ENCODE results near the gene KLK8.
"Not testable (repeated sequence)": the region's sequence is repeated elsewhere in the genome, so short reads cannot be mapped to it uniquely, and the experiment has no call there.

The KLK8 gene

DNA sequence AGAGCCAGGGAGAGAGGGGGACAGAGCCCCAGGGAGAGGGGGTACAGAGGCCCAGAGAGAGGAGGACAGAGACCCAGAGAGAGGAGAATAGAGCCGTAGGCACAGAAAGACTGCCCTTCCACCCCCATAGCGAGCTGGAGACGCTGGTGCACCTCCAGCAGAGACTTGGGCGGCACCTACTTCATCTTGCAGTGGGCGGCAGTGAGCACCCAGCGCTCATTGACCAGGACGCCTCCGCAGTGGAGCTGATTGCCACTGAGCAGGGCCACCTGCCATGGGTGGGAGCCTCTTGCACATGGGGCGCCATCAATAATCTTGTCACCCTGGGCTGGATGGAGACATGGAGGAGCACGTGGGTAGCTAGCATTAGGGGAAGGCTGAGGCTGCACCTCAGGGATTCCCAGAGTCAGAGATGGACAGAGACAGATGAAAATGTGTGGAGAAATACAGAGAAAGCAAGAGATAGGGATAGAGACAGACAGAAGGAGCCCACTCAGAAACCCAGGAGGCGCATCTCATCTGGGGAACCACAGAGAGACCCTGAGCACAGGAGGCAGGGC is 19.7 kb downstream of the KLK8 start:
- Histone ChIP-seq H3K27ac (ENCODE audit: low read length) (no peak overlapping the region), H3K9me3 (ENCODE audit: insufficient read depth, low read depth, low read length) (peaks cover 5% of the 10 kb centered on the region; the same call in 1 of the 2 replicates), H3K9ac (ENCODE audit: low read depth, low read length) (no peak overlapping the region), H3K4me1 (ENCODE audit: insufficient read depth, low read length) (no peaks in the 10 kb centered on the region), H3K36me3 (ENCODE audit: insufficient read depth, low read depth, low read length) (no peaks in the 10 kb centered on the region), H3K4me3 (ENCODE audit: low read length) (no peak overlapping the region), H3K27me3 (ENCODE audit: insufficient read depth, low read length) (peaks cover 7% of the 10 kb centered on the region; the same call in 1 of the 2 replicates)

DNA sequence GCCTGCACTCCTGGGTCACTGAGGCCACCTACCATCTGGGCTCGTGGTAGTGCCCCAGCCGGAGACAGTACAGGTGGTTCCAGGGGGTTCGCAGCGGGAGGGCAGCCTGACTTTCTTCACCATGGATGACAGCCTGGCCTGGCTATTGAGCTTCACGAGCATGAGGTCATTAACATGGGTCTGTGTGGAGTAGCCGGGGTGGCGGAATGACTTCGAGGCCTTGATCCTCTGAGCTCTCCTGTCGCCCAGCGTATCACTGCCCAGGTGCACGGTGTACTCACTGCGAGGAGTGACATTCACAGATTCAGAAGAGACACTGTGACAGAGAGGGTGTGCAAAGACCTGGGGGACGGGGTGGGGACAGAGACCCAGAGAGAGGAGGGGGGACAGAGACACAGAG is 21.2 kb downstream of the KLK8 start:
- H3K27ac ChIP-seq (ENCODE audit: low read length), result no peak overlapping the region
- H3K9me3 ChIP-seq (ENCODE audit: insufficient read depth, low read depth, low read length), result peaks cover 5% of the 10 kb centered on the region; the same call in 1 of the 2 replicates
- H3K27me3 ChIP-seq (ENCODE audit: insufficient read depth, low read length), result peaks cover 7% of the 10 kb centered on the region; the same call in 1 of the 2 replicates
- H3K4me1 ChIP-seq (ENCODE audit: insufficient read depth, low read length), result no peaks in the 10 kb centered on the region
- no peak overlapping the region for H3K4me3 ChIP-seq (ENCODE audit: low read length)
- H3K36me3 ChIP-seq (ENCODE audit: insufficient read depth, low read depth, low read length), result no peaks in the 10 kb centered on the region
- no peak overlapping the region for H3K9ac ChIP-seq (ENCODE audit: low read depth, low read length)

GRCh38 chr19:50979758-50980157 is 21.6 kb downstream of the KLK8 start:
- no peaks in the 10 kb centered on the region for H3K36me3 ChIP-seq (ENCODE audit: insufficient read depth, low read depth, low read length)
- no peak overlapping the region for H3K9ac ChIP-seq (ENCODE audit: low read depth, low read length)
- H3K9me3 ChIP-seq (ENCODE audit: insufficient read depth, low read depth, low read length), result peaks cover 5% of the 10 kb centered on the region; the same call in 1 of the 2 replicates
- H3K27me3 ChIP-seq (ENCODE audit: insufficient read depth, low read length), result peaks cover 7% of the 10 kb centered on the region; the same call in 1 of the 2 replicates
- H3K4me3 ChIP-seq (ENCODE audit: low read length), result no peak overlapping the region
- no peak overlapping the region for H3K27ac ChIP-seq (ENCODE audit: low read length)
- H3K4me1 ChIP-seq (ENCODE audit: insufficient read depth, low read length), result no peaks in the 10 kb centered on the region

GRCh38 chr19:50978772-50979390 is 22.5 kb downstream of the KLK8 start:
- no peak overlapping the region for H3K9ac ChIP-seq (ENCODE audit: low read depth, low read length)
- peaks cover 5% of the 10 kb centered on the region; the same call in 1 of the 2 replicates for H3K9me3 ChIP-seq (ENCODE audit: insufficient read depth, low read depth, low read length)
- H3K27ac ChIP-seq (ENCODE audit: low read length), result no peak overlapping the region
- H3K27me3 ChIP-seq (ENCODE audit: insufficient read depth, low read length), result peaks cover 4% of the 10 kb centered on the region; the same call in 1 of the 2 replicates
- H3K36me3 ChIP-seq (ENCODE audit: insufficient read depth, low read depth, low read length), result no peaks in the 10 kb centered on the region
- H3K4me1 ChIP-seq (ENCODE audit: insufficient read depth, low read length), result no peaks in the 10 kb centered on the region
- H3K4me3 ChIP-seq (ENCODE audit: low read length), result no peak overlapping the region

DNA sequence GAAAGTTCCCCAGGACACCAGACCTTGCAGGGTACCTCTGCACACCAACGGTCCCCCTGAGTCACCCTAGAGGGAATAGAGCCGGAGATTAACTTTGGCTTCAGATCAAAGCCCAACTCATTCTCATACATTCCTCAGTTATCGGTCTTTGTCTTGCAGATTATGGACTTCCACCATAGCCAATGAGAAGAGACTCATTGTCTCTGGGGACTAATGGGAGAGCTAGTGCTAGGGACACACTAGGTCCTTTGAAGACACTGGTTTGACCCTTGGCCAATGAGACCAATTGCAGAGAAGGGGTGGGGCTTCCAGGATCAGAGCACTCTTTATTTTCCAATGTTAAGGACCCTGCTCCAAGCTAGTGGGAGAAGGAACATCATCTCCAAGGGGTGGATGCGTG is 23.8 kb downstream of the KLK8 start:
- Histone ChIP-seq H3K9ac (ENCODE audit: low read depth, low read length) (no peak overlapping the region), H3K4me3 (ENCODE audit: low read length) (no peak overlapping the region), H3K4me1 (ENCODE audit: insufficient read depth, low read length) (no peaks in the 10 kb centered on the region), H3K36me3 (ENCODE audit: insufficient read depth, low read depth, low read length) (no peaks in the 10 kb centered on the region), H3K27me3 (ENCODE audit: insufficient read depth, low read length) (no peaks in the 10 kb centered on the region), H3K9me3 (ENCODE audit: insufficient read depth, low read depth, low read length) (peaks cover 5% of the 10 kb centered on the region; the same call in 1 of the 2 replicates), H3K27ac (ENCODE audit: low read length) (no peak overlapping the region)

DNA sequence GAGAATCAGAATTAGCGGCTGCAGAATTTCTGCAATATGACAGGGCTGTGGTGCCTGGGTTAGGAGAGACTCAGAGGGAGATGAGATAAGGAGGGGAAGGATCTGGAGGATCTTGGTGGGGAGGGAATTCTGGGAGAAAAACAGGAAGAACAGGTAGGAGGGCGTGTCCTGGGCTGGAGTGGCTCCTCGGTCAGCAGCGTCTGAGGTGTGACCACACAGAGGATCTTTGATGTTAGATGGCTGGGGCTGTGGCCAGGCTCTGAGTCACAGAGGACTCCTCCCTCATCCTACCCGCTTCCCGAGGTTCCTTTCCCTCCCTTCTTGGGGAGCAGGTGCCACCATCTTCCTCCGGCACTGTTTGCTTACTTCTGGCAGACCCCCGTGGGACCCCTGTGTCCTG is 25.6 kb downstream of the KLK8 start:
- Histone ChIP-seq H3K9ac (ENCODE audit: low read depth, low read length) (no peak overlapping the region), H3K4me3 (ENCODE audit: low read length) (no peak overlapping the region), H3K27me3 (ENCODE audit: insufficient read depth, low read length) (no peaks in the 10 kb centered on the region), H3K36me3 (ENCODE audit: insufficient read depth, low read depth, low read length) (no peaks in the 10 kb centered on the region), H3K4me1 (ENCODE audit: insufficient read depth, low read length) (no peaks in the 10 kb centered on the region), H3K9me3 (ENCODE audit: insufficient read depth, low read depth, low read length) (peaks cover 5% of the 10 kb centered on the region; the same call in 1 of the 2 replicates), H3K27ac (ENCODE audit: low read length) (no peak overlapping the region)

DNA sequence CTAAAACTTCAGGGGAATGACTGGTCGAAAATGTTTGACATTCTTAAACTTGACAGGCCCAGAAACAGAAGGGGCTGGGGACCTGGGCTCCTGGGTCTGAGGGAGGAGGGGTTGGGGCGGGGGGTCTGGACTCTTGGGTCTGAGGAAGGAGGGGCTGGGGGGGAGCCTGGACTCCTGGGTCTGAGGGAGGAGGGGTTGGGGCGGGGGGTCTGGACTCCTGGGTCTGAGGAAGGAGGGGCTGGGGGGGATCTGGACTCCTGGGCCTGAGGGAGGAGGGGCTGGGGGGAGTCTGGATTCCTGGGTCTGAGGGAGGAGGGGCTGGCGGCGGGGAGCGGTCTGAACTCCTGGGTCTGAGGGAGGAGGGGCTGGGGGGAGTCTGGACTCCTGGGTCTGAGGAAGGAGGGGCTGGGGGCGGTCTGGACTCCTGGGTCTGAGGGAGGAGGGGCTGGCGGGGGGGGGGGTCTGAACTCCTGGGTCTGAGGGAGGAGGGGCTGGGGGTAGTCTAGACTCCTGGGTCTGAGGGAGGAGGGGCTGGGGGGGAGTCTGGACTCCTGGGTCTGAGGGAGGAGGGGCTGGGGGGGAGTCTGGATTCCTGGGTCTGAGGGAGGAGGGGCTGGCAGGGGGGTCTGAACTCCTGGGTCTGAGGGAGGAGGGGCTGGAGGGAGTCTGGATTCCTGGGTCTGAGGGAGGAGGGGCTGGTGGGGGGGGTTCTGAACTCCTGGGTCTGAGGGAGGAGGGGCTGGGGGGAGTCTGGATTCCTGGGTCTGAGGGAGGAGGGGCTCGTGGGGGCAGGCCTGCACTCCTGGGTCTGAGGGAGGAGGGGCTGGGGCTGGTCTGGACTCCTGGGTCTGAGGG is 26.5 kb downstream of the KLK8 start:
- no peak overlapping the region for H3K4me3 ChIP-seq (ENCODE audit: low read length)

GRCh38 chr19:50972795-50973376 is 28.5 kb downstream of the KLK8 start:
- peaks cover 5% of the 10 kb centered on the region; the same call in 1 of the 2 replicates for H3K9me3 ChIP-seq (ENCODE audit: insufficient read depth, low read depth, low read length)
- H3K4me1 ChIP-seq (ENCODE audit: insufficient read depth, low read length), result no peaks in the 10 kb centered on the region
- H3K36me3 ChIP-seq (ENCODE audit: insufficient read depth, low read depth, low read length), result no peaks in the 10 kb centered on the region
- no peaks in the 10 kb centered on the region for H3K27me3 ChIP-seq (ENCODE audit: insufficient read depth, low read length)
- H3K27ac ChIP-seq (ENCODE audit: low read length), result no peak overlapping the region
- H3K4me3 ChIP-seq (ENCODE audit: low read length), result no peak overlapping the region
- H3K9ac ChIP-seq (ENCODE audit: low read depth, low read length), result no peak overlapping the region

More for the DNA sequence above, 26.5 kb downstream of the KLK8 start:
- no peaks in the 10 kb centered on the region for H3K36me3 ChIP-seq (ENCODE audit: insufficient read depth, low read depth, low read length)
- no peaks in the 10 kb centered on the region for H3K4me1 ChIP-seq (ENCODE audit: insufficient read depth, low read length)
- H3K27me3 ChIP-seq (ENCODE audit: insufficient read depth, low read length), result no peaks in the 10 kb centered on the region
- no peak overlapping the region for H3K27ac ChIP-seq (ENCODE audit: low read length)
- no peak overlapping the region for H3K9ac ChIP-seq (ENCODE audit: low read depth, low read length)
- H3K9me3 ChIP-seq (ENCODE audit: insufficient read depth, low read depth, low read length), result peaks cover 5% of the 10 kb centered on the region; the same call in 1 of the 2 replicates

DNA sequence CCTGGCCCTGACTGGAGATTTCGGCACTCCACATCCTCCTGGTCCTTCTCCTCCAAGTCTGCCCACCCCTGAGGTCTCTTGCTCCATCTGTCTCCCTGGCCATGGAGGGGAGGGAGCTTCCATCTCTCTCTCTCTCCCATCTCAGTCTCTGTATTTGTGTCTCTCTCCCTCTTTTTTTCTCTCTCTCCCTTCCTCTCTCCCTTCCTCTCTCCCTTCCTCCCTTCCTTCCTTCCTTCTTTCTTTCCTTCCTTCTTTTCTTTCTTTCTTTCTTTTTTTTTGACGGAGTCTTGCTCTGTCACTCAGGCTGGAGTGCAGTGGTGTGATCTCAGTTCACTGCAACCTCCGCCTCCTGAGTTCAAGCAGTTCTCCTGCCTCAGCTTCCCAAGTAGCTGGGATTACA is 31.6 kb downstream of the KLK8 start:
- not testable (repeated sequence) for H3K27ac ChIP-seq (ENCODE audit: low read length); H3K4me1 ChIP-seq (ENCODE audit: insufficient read depth, low read length); H3K9ac ChIP-seq (ENCODE audit: low read depth, low read length); H3K4me3 ChIP-seq (ENCODE audit: low read length); H3K9me3 ChIP-seq (ENCODE audit: insufficient read depth, low read depth, low read length); H3K36me3 ChIP-seq (ENCODE audit: insufficient read depth, low read depth, low read length); H3K27me3 ChIP-seq (ENCODE audit: insufficient read depth, low read length)

DNA sequence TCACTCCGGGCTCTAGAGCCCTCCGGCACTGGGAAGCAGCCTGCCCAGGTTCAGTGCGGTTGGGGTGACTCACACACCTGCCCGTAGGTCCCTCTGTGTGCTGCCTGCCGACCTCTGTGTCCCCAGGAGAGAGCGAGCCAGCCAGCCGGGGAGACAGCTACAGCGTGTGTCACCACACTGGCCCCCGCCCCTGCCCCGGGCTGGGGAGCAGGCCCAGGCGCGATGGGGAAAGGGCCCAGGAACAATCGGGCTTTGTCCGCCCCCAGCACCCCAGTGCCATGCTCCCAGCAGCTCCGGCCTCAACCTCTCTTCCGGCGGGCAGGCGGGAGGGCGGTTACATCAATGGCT is 32.0 kb downstream of the KLK8 start, which contains the start of gene KLK6:
Gene KLK6 (minus strand): TSS at position 179 of the 348 bp plus-strand sequence. CDS start 1,487 bp downstream, outside the sequence.
- H3K36me3 ChIP-seq (ENCODE audit: insufficient read depth, low read depth, low read length), result no peaks in the 10 kb centered on the region
- no peaks in the 10 kb centered on the region for H3K27me3 ChIP-seq (ENCODE audit: insufficient read depth, low read length)
- no peak within 1 kb of the TSS for H3K27ac ChIP-seq (ENCODE audit: low read length)
- H3K9me3 ChIP-seq (ENCODE audit: insufficient read depth, low read depth, low read length), result no peaks in the 10 kb centered on the region; the same call in 1 of the 2 replicates
- no peaks in the 10 kb centered on the region for H3K4me1 ChIP-seq (ENCODE audit: insufficient read depth, low read length)
- H3K4me3 ChIP-seq (ENCODE audit: low read length), result no peak within 1 kb of the TSS
- no peak within 1 kb of the TSS for H3K9ac ChIP-seq (ENCODE audit: low read depth, low read length)

- no peaks in the 10 kb centered on the region for H3K27me3 ChIP-seq (ENCODE audit: insufficient read depth, low read length)
- H3K9me3 ChIP-seq (ENCODE audit: insufficient read depth, low read depth, low read length), result no peaks in the 10 kb centered on the region; the same call in 1 of the 2 replicates
- no peak overlapping the region for H3K4me3 ChIP-seq (ENCODE audit: low read length)
- no peaks in the 10 kb centered on the region for H3K36me3 ChIP-seq (ENCODE audit: insufficient read depth, low read depth, low read length)
- no peaks in the 10 kb centered on the region for H3K4me1 ChIP-seq (ENCODE audit: insufficient read depth, low read length)
- H3K9ac ChIP-seq (ENCODE audit: low read depth, low read length), result no peak overlapping the region
- H3K27ac ChIP-seq (ENCODE audit: low read length), result no peak overlapping the region
Measured at GRCh38 chr19:50968716-50969412, 32.5 kb downstream of the KLK8 start.

Data from iPS-20b (cell line).